ENCODE data around the gene CCNB1. TPM values are rescaled to one million over a fixed set of nuclear protein-coding genes. Genes with fewer than 3 reads are reported as not detected.
A peak's percentile ranks its signal among the peaks of the same experiment; 100 is the strongest.

Gene CCNB1
- polyA plus RNA-seq, 1 donor (not counting 4 experiments of a cell fraction or from before 2014, with no cell fraction given) = 126 TPM

- peak overlapping the region; percentile 81 for H3K27ac ChIP-seq (ENCODE audit: control insufficient read depth, insufficient read depth, low read length)
- TF ChIP-seq, protein P1, sequence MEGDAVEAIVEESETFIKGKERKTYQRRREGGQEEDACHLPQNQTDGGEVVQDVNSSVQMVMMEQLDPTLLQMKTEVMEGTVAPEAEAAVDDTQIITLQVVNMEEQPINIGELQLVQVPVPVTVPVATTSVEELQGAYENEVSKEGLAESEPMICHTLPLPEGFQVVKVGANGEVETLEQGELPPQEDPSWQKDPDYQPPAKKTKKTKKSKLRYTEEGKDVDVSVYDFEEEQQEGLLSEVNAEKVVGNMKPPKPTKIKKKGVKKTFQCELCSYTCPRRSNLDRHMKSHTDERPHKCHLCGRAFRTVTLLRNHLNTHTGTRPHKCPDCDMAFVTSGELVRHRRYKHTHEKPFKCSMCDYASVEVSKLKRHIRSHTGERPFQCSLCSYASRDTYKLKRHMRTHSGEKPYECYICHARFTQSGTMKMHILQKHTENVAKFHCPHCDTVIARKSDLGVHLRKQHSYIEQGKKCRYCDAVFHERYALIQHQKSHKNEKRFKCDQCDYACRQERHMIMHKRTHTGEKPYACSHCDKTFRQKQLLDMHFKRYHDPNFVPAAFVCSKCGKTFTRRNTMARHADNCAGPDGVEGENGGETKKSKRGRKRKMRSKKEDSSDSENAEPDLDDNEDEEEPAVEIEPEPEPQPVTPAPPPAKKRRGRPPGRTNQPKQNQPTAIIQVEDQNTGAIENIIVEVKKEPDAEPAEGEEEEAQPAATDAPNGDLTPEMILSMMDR (optimal IDR thresholded peaks at IDR 0.05 in 1 of 3, IDR thresholded peaks at IDR 0.05 in 1 of 3, conservative IDR thresholded peaks at IDR 0.05 in 1 of 3; ENCODE audit: extremely low read depth in 1 of 3, insufficient read depth in 2 of 3, low read length in 3 of 3) = no peak
- no peak for TF ChIP-seq EZH2 (IDR thresholded peaks at IDR 0.05; ENCODE audit: low read length)
These were observed 979 bp downstream of the CCNB1 start for GRCh38 chr5:69167929-69168328.

GRCh38 chr5:69170495-69170894, 3.5 kb downstream of the CCNB1 start:
- Histone ChIP-seq H3K9me1 (ENCODE audit: control insufficient read depth, extremely low read depth, insufficient read depth, low read length) (no peaks in the 10 kb centered on the region), H3K79me2 (ENCODE audit: control insufficient read depth, insufficient read depth, low read length) (peaks cover 42% of the 10 kb centered on the region), H3K4me1 (ENCODE audit: control insufficient read depth, extremely low read depth, insufficient read depth, low read length) (peaks cover 22% of the 10 kb centered on the region), H3K9me3 (ENCODE audit: control insufficient read depth, low read depth, low read length) (no peaks in the 10 kb centered on the region), H3K27me3 (ENCODE audit: control insufficient read depth, extremely low read depth, insufficient read depth, low read length) (no peaks in the 10 kb centered on the region), H3K4me2 (ENCODE audit: control insufficient read depth, extremely low read depth, insufficient read depth, low read depth, low read length) (no peak overlapping the region), H4K20me1 (ENCODE audit: control insufficient read depth, extremely low read depth, insufficient read depth, low read length) (no peaks in the 10 kb centered on the region), H3K36me3 (ENCODE audit: control insufficient read depth in 2 of 2, extremely low read depth in 1 of 2, insufficient read depth in 2 of 2, low read length in 2 of 2) (peaks cover 20 to 37% of the 10 kb centered on the region in 2 experiments), H3K9ac (ENCODE audit: control insufficient read depth, extremely low read depth, insufficient read depth, low read length) (no peak overlapping the region), H2AFZ (ENCODE audit: control insufficient read depth, low read length) (no peak overlapping the region), H3K27ac (ENCODE audit: control insufficient read depth, insufficient read depth, low read length) (no peak overlapping the region), H3K4me3 (ENCODE audit: control insufficient read depth in 2 of 3, extremely low read depth in 1 of 3, insufficient read depth in 2 of 3, low read depth in 1 of 3, low read length in 3 of 3) (no peak overlapping the region)
- dilution Hi-C loops (cut with MboI; ENCODE audit: extremely low pct_ligation_motif_present, low sequenced_read_pairs) = no loop called here
- FAIRE-seq = no peak
- no peak for DNase-seq (ENCODE audit: low read depth, low spot score)
- TF ChIP-seq, protein P1 (optimal IDR thresholded peaks at IDR 0.05 in 1 of 3, IDR thresholded peaks at IDR 0.05 in 1 of 3, conservative IDR thresholded peaks at IDR 0.05 in 1 of 3; ENCODE audit: extremely low read depth in 1 of 3, insufficient read depth in 2 of 3, low read length in 3 of 3) = no peak
- TF ChIP-seq EZH2 (IDR thresholded peaks at IDR 0.05; ENCODE audit: low read length) = no peak

More at GRCh38 chr5:69167929-69168328, 979 bp downstream of the CCNB1 start:
- H3K9ac ChIP-seq (ENCODE audit: control insufficient read depth, extremely low read depth, insufficient read depth, low read length) = peak overlapping the region; percentile 81
- H3K4me2 ChIP-seq (ENCODE audit: control insufficient read depth, extremely low read depth, insufficient read depth, low read depth, low read length) = peak overlapping the region; percentile 84
- peak overlapping the region; percentile 97 for H2AFZ ChIP-seq (ENCODE audit: control insufficient read depth, low read length)
- peaks cover 42% of the 10 kb centered on the region for H3K79me2 ChIP-seq (ENCODE audit: control insufficient read depth, insufficient read depth, low read length)
- H3K4me3 ChIP-seq (ENCODE audit: control insufficient read depth in 2 of 3, extremely low read depth in 1 of 3, insufficient read depth in 2 of 3, low read depth in 1 of 3, low read length in 3 of 3) = peak overlapping the region; percentile 77 to 86 (median 81)
- dilution Hi-C loops (cut with MboI; ENCODE audit: extremely low pct_ligation_motif_present, low sequenced_read_pairs) = no loop called here
- H4K20me1 ChIP-seq (ENCODE audit: control insufficient read depth, extremely low read depth, insufficient read depth, low read length) = no peaks in the 10 kb centered on the region
- peaks cover 5 to 23% of the 10 kb centered on the region in 2 experiments for H3K36me3 ChIP-seq (ENCODE audit: control insufficient read depth in 2 of 2, extremely low read depth in 1 of 2, insufficient read depth in 2 of 2, low read length in 2 of 2)
- FAIRE-seq = no peak
- peaks cover 22% of the 10 kb centered on the region for H3K4me1 ChIP-seq (ENCODE audit: control insufficient read depth, extremely low read depth, insufficient read depth, low read length)
- H3K27me3 ChIP-seq (ENCODE audit: control insufficient read depth, extremely low read depth, insufficient read depth, low read length) = no peaks in the 10 kb centered on the region
- no peak for DNase-seq (ENCODE audit: low read depth, low spot score)
- no peaks in the 10 kb centered on the region for H3K9me3 ChIP-seq (ENCODE audit: control insufficient read depth, low read depth, low read length)
- H3K9me1 ChIP-seq (ENCODE audit: control insufficient read depth, extremely low read depth, insufficient read depth, low read length) = no peaks in the 10 kb centered on the region

Measured in keratinocyte (primary cell).